HG03039 (cell line): Measurements from ENCODE around the gene GABRD.
A peak's percentile ranks its signal among the peaks of the same experiment; 100 is the strongest.

Experiments used
- ATAC-seq: cut with Tn5 transposase; IDR thresholded peaks from one replicate; pipeline ENCODE4 v1.9.1; 2021; ENCODE audit warnings: mild to moderate bottlenecking, moderate library complexity; ENCODE audit not compliant: unreplicated experiment

GABRD gene

DNA sequence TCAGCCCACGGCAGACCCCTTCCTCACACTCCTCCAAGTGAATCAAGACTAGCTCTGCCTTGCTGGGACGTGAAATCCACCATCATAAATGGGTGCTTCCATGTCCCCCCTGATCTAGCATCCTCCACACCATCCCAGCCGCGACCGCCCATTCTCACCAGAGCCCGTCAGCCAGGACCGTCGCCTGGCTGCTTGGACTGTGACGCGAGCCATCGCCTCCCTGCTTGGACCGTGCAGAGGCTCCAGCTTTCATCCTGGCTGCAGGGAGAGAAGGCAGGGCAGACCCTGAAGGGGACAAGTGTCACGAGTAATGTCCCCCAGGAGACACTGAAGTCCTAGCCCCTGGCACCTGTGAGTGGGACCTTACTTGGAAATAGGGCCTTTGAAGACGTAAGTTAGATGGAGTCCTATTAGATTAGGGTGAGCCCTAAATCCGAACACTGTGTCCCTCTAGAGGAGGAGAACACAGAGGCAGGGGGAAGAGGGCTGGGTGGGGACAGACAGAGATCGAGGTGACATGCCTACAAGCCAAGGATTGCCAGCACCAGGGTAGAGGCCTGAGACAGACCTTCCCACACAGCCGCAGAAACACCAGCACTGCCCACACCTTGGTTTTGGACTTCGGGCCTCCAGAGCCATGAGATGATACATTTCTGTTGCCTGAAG is 18.3 kb downstream of the GABRD start:
- ATAC-seq, result no peak

DNA sequence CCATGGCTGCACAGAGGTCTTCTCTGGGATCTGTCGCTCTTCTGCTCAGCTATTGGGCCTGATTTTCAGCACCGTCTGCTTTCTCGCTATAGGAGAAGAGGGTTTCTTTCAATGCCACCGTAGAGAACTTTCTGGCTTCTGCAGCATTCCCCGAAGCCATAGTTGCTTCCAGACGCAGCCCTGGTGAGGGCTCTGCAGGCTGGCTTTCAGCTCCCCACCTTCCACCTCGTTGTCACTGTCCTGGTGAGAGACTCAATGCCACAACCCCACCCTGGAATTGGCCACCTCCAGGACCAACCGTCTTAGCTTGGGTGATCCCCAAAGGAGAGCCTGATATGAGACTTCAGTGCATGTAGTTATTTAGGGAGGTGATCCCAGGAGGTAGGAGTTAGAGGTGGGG is 19.1 kb downstream of the GABRD start:
- no peak for ATAC-seq

DNA sequence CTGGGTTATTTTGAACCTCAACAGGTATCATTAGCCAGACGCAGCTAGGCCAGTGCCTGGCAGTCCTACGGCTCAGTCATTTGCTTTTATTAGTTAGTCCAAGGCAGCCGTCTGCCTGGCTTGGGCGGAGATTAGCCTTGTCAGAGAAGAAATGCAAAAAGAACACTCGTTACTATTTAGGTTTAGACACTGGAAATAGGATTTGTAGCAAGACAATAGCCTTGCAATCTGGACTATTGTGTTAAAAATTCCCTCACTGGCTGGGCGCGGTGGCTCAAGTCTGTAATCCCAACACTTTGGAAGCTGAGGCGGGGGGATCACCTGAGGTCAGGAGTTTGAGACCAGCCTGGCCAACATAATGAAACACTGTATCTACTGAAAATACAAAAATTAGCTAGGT is 20.1 kb downstream of the GABRD start:
- no peak for ATAC-seq

DNA sequence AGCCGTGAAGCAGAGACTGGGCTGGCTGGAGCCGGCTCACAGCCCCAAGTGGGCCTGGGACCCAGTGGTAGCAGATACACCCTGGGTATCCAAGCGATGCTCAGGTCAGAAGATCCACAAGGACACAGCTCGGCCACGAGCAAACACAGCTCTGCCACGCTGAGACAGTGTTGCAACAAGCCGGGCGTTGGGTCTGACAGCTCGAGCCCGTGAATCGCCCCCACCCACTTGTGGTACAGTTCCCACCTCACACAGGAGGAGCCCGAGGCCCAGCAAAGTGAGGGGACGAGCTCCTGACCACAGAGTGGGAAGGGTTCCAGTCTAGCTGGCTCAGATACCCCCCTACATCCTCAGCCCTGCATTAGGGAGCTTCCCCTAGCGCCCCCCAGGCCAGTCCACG is 22.2 kb downstream of the GABRD start:
- no peak for ATAC-seq

DNA sequence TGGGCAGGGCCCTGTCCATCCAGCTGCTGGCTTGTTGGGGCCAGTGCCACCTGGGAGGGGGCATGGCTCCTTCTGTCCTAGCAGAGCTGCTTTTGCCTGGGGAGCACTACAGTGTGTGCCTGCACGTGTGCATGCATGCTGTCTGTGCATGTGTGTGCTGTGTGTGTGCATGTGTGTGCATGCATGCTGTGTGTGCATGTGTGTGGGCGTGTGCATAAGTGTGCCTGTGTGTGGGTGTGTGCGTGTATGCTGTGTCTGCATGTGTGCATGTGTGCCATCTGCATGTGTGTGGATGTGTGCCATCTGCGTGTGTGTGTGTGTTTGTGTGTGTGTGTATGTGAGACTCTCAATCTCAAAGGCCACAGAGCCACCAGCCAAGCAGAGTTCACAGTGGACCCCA is 22.7 kb downstream of the GABRD start:
- ATAC-seq, result no peak

DNA sequence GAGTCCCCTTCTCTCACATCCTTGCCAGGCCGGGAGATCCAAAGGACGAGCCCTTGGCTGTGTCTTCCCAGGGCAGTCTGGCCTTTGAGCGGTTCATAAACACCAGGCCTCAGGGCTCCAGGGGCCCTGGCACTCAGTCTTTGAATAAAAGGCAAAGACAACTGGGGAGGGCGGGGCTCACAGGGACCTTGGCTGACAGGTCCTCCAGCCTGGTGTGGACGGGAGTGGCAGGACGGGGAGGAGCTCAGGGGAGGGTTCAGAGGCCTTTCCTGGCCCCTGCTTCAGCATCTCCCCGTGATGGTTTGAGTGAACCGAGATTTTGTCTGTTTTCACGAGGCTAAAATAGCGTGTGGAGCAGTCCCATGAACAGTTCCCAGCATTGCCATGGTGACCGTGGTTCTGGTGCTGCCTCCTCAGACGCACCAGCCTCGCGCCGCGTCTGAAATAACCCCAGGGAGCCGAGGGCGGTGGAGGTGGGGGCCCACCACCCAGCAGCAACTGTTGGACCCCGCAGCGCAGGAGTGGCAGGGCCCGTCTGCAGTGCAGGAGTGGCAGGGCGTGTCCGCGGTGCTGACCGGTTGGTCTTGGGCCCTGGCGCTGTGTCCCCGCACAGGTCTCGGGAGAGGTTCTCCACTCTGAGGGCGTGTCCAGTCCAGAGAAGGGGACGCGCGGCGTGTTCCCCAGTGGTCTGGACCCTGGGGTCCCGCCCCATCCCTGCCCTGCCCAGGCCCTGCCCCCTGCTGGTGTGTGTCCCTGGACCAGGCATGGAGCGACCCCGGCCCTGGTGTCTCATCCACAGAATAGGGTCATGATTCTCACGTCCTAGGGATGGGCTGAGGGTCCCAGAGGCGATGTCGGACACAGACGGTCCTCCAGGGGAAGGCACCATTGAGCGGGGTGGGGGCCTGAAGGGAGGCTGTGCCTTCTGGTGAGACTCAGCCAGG is 24.0 kb downstream of the GABRD start:
- no peak for ATAC-seq

DNA sequence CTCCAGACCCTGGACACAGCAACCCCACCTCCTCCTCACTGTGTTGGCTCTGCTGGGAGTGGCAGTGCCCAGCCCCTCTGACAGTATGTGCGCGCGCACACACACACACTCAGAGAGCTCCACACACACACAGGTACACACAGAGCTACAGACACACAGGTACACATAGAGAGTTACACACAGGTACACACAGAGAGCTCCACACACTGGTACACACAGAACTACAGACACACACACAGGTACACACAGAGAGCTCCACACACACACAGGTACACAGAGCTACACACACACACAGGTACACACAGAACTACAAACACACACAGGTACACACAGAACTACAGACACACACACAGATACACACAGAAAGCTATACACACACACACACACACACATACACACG is 24.7 kb downstream of the GABRD start:
- ATAC-seq, result no peak

DNA sequence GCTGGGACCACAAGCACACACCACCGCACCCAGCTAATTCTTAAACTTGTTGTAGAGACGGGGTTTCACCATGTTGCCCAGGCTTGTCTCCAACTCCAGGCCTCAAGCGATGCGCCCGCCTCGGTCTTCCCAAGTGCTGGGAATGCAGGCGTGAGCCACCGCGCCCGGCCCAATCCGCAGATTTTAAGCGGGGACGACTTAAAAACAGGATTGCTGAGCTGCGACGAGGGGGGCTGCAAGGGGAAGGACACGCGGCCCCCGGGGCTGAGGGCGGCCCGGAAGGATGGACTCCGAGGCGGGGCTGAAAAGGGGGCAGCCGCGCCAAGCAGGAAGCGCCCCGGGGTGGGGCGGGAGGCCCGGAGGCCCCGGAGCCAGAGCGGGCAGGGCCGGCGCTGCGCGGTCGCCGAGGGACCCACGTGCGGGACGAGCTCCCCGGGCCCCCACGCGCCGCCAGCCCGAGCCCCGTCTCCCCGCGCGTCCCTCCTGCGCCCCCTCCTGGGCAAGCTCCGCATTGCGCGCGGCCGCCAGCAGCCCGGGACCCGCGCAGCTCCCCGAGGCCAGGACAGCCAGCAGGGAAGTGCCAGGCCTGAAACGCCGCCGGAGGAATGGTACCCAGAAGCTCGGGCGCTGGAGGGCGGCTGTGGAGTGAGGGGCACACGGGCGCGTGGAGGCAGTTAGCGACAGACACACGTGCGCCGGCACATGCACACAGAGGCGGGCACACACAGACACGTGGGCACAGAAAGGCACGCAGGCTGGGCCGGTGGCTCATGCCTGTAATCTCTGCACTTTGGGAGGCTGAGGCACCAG is 25.6 kb downstream of the GABRD start:
- no peak for ATAC-seq

DNA sequence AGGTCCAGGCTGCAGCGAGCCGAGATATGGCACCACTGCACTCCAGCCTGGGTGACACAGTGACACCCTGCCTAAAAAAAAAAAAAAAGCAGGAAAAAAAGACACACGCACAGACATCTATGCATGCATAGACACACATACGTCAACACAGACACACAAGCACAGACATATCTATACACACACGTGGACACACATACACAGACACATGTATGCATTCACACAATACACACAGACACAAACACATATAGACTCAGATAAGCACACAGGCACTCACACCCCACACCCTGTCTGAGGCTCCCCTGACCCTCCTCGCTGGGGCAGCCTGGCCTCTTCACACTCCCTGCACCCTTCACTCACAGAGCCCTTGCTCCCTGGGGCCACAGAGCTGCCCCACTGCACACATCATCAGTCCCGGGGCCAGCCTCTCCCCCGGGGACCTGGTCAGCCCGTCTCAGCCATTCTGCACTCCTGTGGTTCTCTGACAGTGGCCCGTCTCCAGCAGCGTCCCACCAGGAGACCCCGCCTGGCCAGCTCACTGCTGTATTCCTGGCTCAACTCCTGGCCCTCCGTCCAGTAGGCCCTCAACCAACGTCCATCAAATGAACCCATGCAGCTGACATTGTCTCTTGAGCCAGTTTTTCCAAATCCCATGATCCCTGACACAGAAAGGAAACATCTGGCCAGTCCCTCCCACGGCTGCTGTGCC is 26.5 kb downstream of the GABRD start:
- ATAC-seq, result no peak

DNA sequence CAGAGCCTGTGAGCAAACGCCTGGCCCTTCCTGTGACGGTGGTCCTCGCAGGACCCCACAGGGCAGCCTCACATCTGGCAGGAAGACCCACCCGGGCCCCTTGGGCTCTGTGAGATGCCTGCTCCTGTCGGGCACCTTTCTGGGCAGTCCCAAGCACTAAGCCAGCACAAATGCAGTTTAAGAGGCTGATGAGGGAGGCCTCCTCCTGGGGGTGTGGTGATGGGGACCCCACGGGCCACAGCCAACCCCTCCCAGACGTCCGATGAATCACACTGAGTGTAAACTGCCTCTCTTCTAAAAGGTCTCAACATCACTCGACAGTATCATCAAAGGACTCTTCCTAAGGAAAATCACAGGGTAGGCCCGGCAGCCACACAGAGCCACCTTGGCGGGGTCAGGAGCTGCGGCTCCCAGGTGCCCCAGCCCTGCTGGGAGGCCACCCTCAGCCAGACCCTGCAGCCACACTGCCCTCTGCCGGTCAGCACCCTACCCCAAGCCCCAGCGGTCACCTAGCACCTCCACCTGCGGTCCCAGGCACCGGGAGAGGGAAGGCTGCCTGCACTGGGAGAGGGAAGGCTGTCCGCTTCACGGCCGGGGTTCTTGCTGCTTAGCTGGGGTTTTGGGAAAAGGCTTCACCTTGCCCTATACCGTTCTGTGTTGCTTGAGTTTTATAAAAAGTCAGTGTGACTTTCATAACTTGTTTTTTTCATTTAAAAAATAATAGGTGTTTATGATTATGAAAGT is 27.2 kb downstream of the GABRD start:
- ATAC-seq, result no peak

DNA sequence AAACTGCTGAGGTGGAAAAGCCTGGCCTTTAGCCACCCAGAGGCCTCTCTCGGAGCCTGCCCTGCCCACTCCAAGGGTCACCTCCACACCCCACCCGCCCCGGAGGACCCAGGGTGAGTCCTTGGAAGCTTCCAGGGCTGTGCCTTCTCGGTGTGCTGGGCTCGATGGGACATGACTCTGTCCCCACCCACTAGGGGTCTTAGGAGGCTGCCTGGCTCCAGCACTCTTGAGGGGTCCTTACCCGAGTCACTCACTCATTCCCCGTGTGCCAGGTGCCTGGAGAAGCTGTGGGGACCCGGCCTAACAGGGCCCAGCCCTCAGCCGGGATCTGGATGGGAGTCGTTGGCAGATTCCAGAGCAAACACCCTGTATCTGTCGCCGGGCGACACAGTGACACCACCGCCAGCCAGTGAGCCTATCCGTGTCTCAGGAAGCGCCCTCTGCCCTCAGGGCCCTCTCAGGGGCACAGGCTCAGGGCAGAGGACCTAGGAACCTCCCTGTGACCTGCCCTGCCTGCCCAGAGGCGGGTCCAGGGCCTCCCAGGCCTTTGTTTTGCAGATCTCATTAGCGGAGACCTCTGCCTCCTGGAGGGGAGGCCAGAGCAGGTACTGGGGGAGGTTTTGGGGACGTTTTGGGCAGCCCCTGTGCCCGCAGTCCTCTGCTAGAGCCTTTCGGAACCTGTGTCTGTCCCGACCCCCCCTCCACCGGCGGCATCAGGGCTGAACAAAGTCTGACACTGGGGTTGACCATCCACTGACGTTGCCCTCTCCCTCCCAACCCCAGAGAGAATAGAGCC is 28.0 kb downstream of the GABRD start:
- no peak for ATAC-seq

DNA sequence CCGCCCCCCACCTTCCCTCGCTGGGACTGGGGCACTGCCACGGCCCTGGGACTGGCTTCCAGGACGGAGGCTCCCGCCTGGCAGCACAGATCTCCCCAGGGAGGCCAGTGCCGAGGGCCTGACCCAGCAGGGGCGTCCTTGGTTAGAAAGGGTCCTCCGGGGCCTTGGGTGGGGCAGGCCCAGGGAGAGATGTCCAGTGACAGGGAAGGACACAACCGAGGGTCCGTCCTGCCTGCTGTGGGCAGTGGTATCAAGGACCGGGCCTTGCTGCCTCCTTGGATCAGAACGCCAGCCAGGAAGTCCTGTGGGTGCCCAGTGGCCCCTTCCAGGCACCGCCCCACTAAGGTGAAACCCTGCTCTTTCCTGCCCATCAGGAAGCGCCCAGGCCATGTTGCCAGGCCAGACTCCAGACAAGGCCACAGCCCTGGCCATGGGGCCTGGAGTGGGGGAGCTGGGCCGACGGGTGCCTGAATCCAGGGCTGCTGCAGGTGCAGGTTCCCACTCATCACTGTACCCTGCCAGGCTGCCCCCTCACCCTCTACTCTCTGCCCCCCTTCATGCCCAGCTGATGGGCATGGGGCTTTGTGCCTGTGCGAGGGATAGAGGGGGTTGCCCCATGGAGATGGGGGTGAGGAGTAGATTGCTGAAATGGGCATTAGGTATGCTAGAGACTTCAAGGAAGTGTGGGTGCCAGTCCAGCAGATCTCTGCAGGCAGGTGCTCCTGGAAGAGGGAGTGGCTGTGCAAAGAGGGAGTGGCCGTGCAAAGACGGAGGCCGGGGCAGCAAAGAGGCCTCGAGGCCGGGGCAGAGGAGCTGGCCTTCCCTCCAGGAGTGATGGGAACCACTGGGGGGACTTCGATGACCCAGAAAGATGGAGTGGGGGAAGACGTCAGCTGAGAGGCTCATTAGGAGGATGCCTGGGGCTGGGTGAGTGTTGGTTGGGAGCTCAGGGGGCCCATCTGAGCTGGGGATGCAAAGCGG is 28.9 kb downstream of the GABRD start:
- ATAC-seq, result no peak

DNA sequence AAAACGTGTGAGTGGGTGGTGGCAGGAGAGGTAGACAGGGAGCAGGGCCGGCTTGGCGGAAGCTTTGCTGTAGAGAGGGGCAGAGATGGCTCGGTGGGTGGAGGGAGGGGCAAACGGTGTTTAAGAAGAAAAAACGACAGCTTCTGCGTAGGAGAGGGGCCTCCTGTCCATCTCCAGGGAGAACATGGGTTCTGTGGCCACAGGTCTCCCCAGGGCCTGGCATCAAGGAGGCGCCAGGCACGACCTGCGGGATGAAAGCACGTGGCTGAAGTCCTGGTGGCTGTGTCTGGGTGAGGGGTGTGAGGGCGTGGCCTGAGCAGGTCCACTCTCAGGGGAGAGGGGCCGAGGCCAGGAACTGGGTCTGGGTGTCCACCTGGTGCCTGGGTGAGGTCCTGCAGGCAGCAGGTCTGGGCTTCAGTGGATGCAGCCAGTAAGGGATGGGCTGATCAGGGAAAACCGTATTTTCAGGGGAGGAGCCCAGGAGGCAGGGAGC is 30.1 kb downstream of the GABRD start:
- ATAC-seq, result no peak

DNA sequence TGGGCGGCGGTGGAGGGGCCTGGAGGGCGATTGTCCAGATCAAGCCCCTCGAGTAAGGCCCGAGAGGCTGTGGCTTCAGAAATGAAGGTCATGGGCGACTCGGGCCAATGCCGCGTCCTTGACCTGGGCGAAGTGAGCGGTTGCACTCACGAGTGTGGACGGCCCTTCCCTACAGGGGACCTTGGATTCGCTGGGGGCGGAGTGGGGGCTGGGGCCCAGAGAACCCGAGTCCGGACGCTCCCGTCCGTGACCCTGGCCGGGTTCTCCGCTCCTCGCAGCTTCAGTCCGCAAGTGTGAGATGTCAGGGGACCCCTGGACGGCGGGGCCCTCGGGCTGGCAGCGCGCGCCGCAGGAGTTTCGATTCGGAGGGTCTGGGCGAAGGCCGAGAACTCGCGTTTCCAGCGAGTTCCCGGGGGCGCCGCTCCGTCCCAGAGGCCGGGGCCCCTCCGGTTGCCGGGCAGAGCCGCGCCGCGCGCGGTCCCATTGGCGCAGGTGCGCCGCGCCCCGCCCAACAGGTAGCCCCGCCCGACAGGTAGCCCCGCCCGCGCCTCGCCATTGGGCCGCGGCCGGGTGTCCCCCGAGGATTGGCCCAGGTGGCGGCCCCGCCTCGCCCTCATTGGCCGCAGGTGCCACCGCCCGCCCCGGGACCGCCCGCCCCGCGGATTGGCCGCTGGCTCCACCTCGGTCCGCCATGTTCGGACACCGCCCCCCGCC is 30.7 kb downstream of the GABRD start, which contains the start of gene PRKCZ:
PRKCZ (plus strand) TSS at position 694 of the 714 bp plus-strand sequence. CDS start 220 bp downstream, outside the sequence.
- peak; percentile 52 for ATAC-seq

DNA sequence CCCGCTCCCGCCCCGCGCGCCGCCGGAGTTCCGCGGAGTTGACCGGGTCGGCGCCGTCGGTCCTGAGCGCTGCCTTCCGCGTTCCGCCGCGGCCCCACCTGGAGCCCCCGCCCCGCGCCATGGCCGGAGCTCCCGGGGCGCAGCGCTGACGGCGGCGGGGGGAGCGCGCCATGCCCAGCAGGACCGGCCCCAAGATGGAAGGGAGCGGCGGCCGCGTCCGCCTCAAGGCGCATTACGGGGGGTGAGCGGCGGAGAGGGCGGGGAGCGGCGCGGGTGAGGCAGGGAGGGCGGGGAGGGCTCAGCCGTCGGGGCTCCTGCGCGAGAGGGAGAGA is 31.3 kb downstream of the GABRD start:
- ATAC-seq, result no peak

DNA sequence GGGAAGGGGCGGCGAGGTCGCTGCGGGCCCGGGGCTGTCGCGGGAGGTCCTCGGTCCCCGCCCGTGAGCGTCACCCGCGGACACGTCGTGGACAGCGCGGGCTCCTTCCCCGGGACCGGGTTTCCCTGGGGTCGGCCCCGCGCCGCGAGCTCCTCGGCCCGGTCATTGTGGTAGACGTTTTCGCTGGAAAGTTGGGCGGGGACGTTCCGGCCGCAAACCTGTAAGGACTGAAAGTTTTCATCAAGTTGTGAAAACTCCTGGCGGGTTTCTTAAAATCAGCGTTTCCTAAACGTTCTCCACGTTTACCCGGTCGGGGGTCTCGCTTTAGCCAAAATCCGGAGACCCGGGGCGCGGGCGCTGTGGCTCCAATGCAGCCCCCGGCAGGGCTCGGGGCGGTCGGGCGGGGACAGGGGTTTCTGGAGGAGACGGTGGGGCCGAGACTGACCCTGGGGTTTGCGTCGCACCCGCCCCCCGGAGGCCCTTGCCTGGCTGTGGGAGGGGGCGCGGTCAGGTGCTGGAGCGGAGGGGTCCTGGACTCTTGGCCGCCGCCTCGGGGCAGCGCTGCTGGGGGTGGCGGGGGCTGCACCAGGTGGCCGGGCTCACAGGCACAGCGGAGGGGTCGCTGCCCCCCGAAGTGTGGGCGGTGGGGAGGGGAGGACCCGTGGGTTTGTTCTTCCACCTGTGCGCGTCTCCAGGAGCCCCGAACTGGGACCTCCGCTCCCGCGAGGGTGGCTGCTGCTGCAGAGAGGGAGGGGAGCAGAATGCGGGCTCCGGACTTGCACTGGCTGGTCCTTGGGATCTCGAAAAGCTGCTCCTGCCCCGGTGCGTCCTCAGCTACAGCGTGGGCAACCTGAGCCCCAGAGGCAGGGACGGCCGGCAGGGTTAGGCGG is 31.9 kb downstream of the GABRD start:
- no peak for ATAC-seq
